Body of pancreas (tissue), 4 donors: Measurements from ENCODE around the gene ACTR3.
A peak's percentile ranks its signal among the peaks of the same experiment; 100 is the strongest.

ENCODE experiments used
- POLR2A ChIP-seq, 3 donors: fragments of 450-650 bp; IDR thresholded peaks; one replicate each; pipeline ENCODE4 v1.6.1; 2016; ENCODE audit warnings: antibody characterized with exemption in 3 of 3, mild to moderate bottlenecking in 2 of 3
- TF ChIP-seq, protein P1 (sequence below), 7 experiments: fragments of 450-650 bp in 4 of 7; fragments of 200-600 bp in 3 of 7; sonication (generic) in 3 of 7; IDR thresholded peaks; one replicate each; pipeline ENCODE4 v1.5.1; 2016 to 2019; ENCODE audit warnings: antibody characterized with exemption in 7 of 7

DNA sequence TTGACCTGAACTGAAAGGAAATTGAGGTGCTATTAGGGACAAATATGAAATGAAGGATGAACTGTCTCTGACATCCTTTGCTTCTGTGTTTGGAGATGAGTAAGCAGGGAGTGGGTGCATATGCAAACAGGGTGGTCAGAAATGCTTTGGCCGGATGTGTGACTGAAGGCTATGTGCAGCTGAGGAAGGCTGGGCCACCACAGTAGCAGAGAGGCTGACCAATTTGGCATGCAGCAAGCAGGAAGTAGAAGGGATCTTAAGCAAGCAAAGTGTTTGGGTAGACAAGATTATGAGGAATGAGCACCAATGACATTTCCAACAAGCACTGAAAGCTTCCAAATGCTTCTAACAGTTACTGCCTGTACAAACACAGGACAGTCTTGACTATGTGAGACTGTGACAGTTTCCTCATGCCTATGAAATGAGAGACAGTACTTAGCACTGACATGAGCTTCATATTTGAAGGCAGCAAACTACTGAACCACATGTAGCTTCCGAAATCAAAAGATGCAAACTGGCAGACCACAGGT lies 3.3 kb upstream of the ACTR3 start:
- TF ChIP-seq, protein P1, sequence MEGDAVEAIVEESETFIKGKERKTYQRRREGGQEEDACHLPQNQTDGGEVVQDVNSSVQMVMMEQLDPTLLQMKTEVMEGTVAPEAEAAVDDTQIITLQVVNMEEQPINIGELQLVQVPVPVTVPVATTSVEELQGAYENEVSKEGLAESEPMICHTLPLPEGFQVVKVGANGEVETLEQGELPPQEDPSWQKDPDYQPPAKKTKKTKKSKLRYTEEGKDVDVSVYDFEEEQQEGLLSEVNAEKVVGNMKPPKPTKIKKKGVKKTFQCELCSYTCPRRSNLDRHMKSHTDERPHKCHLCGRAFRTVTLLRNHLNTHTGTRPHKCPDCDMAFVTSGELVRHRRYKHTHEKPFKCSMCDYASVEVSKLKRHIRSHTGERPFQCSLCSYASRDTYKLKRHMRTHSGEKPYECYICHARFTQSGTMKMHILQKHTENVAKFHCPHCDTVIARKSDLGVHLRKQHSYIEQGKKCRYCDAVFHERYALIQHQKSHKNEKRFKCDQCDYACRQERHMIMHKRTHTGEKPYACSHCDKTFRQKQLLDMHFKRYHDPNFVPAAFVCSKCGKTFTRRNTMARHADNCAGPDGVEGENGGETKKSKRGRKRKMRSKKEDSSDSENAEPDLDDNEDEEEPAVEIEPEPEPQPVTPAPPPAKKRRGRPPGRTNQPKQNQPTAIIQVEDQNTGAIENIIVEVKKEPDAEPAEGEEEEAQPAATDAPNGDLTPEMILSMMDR (IDR thresholded peaks at IDR 0.05) = no peak
- TF ChIP-seq POLR2A (IDR thresholded peaks at IDR 0.05) = peak in 1 of 3 donors; percentile 27
